Neural progenitor cell (in vitro differentiated cells): Measurements from ENCODE around the gene ISY1.
"Not testable (repeated sequence)": the region's sequence is repeated elsewhere in the genome, so short reads cannot be mapped to it uniquely, and the experiment has no call there.

ENCODE experiments used
- CTCF ChIP-seq: fragments of 200-600 bp; sonication (generic); IDR thresholded peaks from 2 replicates; pipeline ENCODE4 v1.5.1; 2017; ENCODE audit warnings: antibody characterized with exemption, mild to moderate bottlenecking
- EZH2 ChIP-seq: fragments of 200-600 bp; sonication (generic); IDR thresholded peaks from 2 replicates; pipeline ENCODE4 v1.6.1; 2017; ENCODE audit warnings: antibody characterized with exemption, mild to moderate bottlenecking, moderate library complexity
- EZH2phosphoT487 ChIP-seq: fragments of 200-600 bp; sonication (generic); IDR thresholded peaks from 2 replicates; pipeline ENCODE4 v1.6.1; 2017; ENCODE audit warnings: antibody characterized with exemption

DNA sequence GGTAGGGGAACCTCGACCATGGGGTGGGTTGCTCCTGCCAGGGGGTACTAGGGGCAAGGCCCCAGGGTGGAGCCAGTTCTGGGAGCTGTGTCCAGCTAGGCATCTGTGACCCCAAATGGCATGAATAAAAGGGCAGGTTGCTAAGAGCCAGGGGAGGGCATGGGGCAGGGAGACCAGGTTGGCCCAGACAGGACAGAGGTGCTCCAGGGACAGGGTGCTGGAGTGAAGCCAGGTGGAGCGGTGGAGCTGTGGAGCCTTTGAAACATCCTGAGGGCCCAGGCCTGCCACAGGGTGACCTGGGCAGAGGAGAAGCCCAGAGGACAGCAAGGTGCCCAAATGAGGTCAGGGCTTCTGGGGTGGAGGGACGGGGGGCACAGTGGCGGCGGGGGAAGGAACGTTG lies 72.6 kb downstream of the ISY1 start:
- TF ChIP-seq CTCF, EZH2, EZH2phosphoT487: not testable (repeated sequence)
